Measurements from ENCODE around the gene SEMA7A.

Gene SEMA7A

DNA sequence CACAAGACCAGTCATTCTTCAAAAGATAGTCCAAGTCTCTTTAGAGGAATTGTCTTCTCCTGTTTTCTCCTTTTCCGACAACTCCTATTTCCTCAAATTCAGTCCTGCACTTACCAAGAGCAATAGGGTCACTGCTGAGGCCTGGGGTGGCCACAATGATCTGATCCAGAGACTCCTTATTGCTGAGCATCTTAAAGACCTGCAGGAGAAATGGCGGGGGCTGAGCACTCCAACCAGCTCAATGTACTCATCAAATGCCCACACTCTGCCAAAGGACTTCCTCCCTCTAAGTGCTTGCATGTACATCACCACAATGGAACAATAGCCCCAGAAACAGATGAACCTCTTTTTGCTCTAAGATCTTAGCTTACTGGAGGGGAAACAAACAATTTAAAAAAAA lies 17.6 kb upstream of the SEMA7A start:
- no peak for DNase-seq

DNA sequence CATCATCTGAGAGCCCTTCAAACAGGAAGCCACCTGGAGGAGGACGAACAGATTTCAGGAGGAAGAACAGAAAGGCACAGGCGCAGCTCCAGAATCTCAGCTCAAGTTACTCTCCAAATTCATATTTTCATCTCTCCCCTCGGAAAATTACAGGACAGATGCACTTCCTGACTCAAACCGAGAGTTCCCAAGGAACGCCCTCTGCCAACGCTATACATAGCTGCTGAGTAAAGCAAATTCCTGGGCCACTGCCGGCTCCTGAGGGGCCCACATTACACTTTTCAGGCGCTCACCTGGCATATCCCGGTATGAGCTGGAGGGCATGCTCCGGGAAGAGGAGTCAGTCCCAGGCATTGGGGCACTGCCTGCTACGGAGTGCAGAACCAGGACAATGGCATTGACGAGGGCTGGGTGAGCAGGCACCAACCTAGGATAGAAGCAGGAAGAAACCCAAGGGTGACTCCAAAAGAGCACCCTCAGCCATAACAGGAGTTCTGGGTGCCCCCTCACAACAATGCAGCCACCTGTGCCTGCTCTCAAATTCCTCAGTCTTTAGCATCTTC lies 16.0 kb upstream of the SEMA7A start:
- DNase-seq = no peak

DNA sequence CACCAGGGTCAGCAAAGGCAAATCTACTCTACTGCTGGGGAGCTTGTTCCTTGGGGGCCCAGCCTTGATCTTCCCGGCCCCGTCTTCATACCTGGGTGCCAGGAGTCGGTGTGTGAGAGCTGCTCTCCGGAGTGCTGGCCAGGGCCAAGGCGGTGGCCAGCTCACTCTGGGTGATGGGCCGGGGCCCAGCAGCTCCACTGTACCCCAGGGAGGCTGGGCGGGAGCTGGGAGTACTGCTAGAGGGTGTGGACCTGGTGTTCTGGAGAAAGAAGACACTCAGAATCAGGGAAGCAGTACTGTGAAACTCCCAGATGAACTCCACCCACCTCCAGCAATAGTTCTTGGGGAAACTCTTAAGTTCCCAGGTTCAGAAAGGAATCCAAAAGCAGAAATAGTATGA lies 15.3 kb upstream of the SEMA7A start:
- DNase-seq = no peak

DNA sequence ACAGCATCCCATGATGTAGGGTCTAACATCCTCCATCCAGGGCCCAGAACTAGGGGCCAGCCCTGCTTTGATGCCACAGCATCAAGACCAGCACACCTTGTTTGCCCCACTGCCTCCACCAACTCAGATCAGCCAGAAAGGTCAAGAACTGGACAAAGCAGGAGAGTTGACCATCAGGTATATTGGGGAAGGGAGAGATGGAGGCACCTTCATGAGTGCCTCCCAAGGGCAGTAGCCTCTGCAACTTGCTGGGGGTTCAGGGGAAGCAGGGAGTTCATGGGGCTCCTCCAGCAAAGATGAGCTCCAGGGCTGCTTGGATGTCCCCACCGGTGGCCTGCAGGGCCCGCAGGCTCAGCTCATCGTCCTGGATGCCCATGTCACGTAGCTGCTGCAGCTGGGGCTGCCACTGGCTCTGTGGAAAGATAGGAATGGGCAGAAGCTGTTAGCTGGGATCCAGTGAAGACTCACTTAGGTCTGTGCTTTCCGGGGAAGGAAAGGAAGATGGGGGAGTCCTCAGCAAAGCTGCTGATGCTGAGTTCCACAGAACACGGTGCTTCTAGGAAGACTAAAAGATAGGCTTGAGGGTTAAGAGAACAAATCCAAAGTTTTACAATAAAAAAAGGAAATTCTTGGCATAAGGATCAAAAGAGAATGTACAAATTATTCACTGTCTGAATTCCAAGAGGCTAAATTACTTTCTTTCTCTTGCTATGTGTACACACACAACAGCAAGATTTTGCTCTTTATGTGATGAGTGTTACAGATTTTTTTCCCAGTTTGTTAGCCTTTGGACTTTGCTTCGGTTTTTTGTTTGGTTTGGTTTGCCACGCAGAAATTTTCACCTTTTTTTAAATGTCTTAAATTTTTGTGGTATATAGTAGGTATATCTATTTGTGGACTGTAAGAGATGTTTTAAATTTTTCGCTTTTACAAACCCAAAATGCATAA lies 12.3 kb upstream of the SEMA7A start:
- DNase-seq = no peak

DNA sequence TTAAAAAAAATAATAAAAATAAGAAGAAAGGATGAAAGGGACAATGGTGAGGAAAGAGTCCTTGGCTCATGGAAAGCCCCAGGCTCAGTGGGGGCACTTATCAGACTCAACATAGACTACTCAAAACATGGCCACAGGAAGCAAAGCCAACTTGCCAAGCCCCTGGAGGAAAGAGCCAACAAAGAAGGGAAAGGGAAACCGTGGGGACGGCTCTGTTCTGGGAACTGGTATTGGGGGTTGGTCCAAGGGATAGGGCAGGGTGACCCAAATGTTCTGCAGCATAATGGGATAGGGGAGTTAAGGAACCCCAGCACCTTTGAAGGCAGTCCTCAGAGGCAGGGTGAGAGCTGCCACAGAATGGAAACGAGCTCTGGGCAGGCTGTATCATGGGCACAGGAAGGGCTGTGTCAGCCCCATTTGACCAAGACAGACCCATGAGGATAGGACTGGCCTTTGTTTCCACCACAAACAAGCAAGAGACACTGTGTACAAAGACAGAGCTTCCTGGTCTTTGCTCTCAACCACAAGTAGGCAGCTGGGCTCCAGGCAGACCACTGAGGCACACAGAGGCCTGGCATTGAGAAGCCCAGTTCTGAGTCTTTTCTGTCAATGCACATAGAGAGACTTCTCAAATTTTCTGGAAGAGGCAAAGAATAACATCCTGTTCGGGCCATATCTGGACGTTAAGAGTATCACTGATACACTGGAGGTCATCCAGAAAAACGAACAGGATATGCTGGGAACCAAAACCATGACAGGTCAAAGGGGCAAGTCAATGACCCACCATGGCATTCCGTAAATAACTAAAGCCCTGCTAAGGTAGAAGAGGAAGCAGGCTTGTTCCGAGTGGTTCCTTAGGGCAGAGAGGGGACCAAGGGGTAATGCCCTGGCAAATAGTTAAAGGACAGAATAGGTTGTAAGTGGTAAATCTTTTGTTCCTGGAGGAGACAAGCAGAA lies 10.6 kb upstream of the SEMA7A start:
- no peak for DNase-seq

DNA sequence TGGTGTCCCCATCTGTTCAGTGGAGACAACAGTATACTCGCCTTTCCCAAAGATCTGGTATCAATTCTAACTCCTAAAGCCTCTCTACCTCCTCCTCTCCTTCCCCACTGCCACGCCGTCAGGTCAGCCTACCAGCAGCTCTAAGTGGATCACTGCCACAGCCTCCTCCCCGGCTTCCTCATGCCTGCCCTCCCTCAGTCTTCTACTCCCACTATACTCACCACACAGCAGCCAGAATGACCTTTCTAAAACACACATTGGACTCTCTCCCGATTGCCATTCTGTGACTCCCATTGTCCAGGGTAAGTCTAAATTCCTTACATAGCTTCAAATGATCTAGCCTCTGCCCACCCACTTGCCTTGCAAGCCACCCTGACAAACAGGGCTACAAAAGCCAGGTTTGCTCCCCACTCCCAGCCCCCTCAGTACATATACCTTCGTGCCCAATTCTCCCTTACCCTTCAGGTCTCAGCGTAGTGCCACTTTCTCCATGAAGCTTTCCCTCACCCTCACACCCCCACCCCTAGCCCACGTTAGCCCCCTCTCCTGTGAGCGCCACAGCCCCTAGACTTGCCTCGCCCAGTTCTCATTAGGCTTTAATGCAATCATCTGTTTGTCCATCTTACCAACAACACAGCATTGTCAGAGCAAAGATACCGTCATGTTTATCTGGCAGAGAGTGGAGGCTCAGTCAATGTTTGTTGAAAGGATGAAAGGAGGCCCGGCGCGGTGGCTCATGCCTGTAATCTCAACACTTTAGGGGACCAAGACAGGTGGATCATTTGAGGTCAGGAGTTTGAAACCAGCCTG lies 9.5 kb upstream of the SEMA7A start:
- no peak for DNase-seq

DNA sequence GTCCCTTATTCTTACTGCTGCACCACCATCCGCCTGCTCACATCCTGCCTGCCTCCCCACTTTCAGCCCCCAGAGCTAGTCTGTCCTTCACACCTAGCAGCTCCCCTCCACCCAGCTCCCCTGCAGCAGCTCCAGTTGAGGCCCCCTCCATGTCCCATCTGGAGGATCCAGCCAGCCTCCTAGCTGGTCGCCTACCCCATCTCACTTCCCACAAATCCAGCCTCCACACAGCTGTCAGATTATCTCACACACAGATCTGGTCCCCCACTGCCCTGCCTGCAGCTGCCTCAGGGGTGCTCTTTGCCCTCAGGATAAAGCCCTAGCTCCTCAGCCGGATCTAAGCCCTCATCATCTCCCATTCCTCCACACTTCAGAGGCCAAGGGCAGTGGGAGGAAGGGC lies 8.8 kb upstream of the SEMA7A start:
- DNase-seq = no peak

DNA sequence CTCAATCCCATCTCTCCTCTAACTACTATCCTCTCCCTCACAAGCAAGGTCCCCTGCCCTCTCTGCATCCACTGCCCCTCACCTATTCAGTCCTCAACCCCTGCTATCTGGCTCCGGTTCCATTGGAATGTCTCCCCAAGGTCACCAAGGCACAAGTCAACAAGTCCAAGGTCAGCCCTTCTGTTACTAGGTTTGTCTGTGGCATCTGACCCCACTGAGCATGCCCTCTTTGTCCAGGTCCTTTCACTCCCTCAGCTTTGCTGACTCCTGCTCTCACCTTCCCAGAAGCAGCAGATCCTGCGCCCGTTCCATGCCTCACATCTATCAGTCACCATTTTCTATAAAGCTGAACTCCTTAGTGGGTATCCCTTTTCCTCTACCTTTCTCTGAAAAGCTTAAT lies 8.3 kb upstream of the SEMA7A start:
- DNase-seq = no peak

DNA sequence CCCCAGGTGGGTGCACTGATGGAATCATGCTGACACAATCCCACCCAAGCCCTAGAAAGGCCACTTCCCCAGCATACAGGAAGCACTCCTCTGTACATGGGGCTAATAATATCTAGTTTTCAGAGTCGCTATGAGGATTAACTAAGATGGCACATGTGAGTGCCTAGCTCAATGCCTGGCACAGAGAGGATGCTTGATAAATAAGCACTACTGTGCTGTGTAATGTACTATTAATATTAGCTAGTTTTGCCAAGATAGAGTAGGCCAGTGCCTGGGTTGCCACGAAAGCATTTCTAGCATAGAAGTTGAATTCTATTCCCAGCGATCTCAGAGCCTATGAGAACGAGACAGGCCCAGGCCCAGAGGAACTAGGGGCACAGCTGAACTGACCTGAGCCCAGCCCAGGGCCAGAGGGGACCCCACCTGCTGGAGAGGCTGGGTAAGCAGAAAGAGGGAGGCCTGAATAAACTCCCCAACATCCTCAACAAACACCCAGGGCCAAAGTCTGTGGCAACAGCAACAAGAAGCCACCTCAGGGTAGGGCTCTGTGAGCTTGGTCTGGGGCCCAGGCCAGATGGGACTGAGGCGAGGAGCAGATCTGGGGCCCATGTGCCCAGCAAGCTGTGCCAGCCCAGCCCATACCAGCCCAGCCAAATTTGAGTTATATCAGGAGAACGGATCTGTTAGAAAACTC lies 7.6 kb upstream of the SEMA7A start:
- DNase-seq = no peak

DNA sequence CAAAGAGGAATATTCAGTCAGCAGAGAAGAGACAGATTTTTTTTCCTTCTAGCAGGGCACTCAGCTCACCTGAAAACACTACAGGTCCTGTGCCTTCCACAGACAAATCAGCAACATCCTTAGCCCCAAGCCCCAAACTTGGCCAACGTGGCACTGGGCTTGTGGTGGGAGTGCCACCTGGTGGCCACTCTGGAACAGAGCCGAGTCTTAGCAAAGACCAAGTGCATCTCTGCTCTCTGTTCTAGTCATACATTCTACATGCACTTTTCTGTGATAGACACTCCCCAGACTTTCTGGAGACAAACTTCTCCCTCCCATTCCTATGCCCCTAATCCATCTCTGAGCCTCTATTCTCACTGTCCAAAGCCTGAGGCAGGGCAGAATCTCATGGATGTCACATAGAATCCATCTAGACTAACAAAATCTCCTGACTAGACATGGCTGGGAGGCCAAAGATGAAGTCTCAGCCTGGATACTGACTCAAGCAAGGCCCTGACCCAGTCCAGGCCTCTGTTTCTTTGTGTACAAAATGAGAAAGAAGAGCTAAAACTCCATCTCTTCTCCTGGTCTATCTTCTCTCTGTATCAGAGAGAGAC lies 5.1 kb upstream of the SEMA7A start:
- peak; percentile 54 to 85 (median 70) for DNase-seq

DNA sequence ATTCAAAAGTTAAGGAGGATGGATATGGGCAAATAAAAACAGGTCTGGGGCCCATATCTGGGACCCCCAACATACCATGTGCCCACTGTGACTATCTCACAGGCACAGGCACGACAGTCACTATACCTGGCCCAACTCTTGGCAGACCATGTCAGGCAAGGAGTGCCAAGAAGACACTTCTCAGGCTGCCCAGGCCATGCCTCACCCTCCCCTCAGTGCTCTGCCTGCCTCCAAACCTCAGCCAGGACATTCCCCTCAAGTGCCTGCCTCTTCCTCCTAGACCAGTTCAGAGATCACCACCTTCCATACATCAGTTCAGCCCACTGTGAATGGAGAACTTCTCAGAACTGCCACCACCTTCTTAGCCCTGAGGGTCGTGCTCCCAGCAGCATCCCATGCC lies 4.4 kb upstream of the SEMA7A start:
- DNase-seq = no peak

DNA sequence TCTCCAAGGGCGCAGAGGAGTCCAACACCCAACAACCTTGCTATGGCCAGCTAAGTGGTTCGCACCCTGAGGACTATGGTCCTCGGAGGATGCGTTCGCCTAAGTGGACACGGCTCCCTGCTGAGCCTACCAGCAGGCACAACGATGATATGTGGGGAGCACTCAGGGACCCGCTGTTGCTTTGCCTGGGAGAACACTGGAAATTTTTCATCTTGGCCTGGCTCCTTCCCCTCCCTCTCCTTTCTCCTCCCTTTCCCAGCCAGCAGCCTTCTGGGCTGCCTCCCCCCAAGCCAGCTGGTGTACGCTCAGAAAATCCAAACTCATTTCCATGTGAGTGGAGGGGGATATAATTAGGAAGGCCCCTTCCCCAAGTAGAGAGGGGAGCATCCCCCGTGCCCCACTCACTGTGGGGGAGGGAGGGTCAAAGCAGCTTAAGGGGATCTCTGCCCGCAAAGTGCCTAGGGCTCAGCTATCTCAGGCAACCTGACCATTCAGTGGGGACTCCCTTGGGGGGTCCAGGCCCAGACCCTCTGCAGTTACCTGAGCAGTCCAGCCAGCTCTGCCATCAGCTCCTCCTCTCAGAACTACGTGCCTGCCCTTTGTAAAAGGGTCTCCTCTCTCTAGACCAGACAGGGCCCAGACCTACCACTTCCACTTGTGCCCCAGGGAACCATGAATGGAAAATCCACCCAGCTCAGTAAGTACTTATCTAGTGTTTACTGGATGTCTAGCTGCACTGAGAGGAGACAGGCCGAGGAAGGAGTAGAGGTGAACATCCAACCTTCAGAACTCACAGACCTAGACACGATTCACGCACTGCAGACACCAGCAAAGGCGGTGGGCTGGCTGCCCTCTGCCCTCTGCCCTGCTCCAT lies 742 bp upstream of the SEMA7A start:
- DNase-seq = peak in 1 of 3 experiments; percentile 44

DNA sequence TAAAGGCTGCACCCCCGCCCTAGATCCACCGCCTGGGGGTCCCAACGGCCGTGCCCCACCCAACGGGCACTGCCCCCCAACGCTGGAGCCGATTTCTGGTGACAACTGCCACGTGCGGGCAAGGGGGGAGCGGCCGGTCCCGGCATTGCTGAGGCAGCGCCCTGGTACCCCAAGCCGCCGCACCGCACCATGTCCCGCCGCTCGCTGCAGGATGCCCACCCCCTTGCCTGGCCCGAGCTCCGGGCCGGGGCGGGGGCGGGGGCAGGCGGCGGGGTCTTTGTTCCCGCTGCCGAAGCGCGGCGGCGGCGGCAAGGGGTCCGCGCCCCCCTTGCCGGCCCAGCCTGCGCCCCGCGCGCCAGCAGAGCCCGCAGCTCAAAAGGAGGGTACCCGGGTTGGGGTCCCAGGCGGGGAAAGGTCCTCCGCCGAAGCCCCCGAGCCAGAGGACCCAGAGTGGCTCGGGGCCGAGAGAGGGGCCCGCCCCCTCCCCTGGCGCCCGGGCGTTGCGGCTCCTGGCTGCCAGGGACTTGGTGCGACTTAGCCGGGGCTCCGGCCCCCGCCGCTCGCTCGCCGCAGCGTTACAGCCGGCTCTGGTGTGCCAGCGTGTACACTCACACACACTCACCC lies 678 bp downstream of the SEMA7A start:
- no peak for DNase-seq

DNA sequence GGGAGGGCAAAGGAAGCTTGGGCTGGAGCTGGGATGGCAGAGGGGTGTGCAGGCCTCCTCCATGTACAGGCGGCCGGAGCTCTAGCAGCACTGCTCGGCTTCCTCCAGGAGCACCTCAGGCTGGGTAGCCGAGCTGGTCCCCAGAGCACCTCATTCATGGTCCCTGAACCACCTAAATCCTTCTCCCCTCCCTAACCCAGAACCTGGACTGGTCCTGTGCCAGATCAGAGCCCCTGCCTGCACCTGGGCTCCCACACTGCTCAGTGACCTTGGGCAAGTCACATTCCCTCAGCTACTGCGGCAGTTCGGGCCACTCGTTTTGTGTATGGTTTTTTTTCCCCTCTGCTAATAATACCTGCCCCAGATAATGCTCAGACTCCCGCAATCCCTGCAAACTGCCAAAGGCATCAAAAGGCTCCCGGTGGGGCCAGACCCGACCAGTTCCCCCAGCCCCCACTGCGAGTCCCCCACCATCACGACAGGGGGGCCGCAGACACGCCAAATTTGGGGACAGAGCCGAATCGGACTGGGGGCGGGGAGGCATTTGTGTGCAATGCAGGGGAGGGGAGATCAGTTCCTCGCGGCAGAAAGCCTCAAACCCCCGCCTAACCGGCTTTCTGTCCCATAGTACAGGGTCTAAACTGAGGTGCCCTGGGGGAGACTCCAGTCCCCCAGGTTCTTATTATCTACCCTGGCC lies 1.3 kb downstream of the SEMA7A start:
- DNase-seq = peak in 1 of 3 experiments; percentile 21

DNA sequence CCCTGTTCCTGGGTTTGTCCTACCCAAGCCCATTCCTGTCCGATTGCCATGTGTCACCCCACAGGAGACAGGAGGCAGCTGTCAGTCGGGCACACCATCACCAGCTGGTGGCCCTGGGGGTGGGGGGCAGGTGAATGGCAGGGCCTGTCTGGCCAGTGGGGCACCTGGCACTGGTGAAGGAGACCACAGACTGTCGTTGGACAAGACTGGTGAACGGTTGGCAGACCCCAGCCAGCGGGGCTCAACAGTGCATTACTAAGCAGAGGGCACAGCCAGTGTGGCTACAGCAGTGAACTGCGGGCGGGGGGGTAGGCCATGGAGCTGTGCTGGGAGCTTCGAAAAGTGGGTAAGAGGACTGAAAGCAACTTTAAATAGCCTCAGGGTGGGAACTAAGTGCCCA lies 2.1 kb downstream of the SEMA7A start:
- DNase-seq = no peak

DNA sequence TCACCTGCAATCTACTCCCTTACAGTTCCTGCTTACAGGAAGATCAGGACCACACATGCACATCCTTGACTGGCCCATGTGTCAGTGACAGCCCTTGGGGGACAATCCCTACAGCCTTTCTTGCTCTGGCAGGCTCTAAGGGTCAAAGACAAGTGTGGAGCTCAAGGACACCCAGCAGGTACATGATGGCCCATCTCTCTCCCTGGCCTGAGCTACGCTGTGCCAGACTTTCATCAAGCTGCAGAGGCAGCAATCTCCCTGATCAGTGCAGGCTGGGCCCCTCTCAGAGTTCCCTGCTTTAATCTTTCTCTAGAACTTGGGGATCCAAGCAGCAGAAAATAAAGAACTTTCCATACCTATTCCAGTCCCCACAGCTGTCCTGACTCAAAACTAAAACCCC lies 2.6 kb downstream of the SEMA7A start:
- DNase-seq = no peak

DNA sequence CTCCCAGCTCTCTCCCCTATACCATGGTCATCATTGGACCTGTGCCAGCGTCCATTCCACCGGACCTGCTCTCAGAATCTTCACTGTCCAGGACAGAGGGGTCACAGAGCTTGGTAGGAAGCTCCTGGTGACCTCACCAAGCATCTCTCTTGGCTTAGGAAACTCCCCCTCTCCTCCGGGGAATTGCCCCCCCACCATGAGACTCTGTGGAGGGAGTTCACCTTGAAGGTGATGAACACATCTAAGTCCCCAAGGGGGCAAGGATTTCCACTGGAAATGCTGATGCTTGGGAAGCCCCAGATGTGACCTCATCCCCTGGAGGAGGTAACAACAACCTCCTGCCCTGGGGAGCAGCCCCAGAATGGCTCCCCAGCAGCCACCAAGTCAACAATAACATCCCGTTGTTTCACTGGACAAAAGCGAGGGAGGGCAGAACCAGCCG lies 3.2 kb downstream of the SEMA7A start:
- no peak for DNase-seq

DNA sequence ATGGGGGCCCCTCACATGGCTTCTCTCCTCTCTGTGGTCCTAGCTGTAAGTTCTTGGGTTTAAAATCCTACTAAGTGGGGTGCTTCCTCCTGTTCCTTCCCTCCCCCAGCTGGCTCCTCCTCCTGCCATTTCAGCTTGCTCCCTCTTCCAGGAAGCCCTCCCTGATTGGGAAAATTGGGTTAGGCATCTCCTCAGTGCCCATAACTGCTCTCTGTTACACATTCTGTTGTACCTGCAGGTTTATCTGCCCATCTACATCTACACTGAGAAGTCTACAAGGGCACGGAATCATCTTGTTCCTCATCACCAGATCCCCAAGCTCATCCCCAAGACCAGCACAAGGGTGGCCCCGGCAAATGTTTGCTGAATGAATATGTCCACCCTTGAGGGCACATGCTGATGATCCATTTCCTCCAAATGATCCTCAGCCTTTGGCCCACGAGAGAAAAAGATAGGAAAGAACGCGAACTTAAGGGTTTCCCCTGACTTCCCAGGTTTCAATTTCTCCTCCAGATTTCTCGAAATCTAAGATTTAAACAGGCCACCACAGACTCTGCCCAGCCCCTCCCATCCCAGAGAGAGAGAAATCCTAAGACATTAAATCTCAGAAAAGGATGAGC lies 3.9 kb downstream of the SEMA7A start:
- no peak for DNase-seq

All from NCI-H1417 (cell line).